Lung (tissue), 12 donors: ENCODE measurements around the gene DENND2A. TPM values are rescaled to one million over a fixed set of nuclear protein-coding genes. Genes with fewer than 3 reads are reported as not detected.

Source experiments
- ATAC-seq: fragments of 200-7000 bp; cut with Tn5 transposase; one replicate; pipeline ENCODE4 v1.9.1; 2020; ENCODE audit warnings: moderate number of reproducible peaks; ENCODE audit not compliant: insufficient read depth, low FRiP score
- DNase-seq, 3 donors: peaks; one replicate each; pipeline ENCODE4 v3.0.0-alpha.2; 2013 to 2017
- H3K27ac ChIP-seq, 2 donors: one replicate each; pipeline ENCODE4 v1.5.1; 2013; ENCODE audit warnings: mild to moderate bottlenecking in 2 of 2, moderate library complexity in 2 of 2, control low read depth in 1 of 2, inconsistent platforms in 1 of 2, low read depth in 1 of 2, low read length in 1 of 2
- H3K27me3 ChIP-seq, 3 donors: one replicate each; pipeline ENCODE4 v1.5.1; 2013; ENCODE audit warnings: low read length in 2 of 3; ENCODE audit not compliant: control insufficient read depth in 3 of 3, insufficient read depth in 3 of 3
- H3K36me3 ChIP-seq, 4 donors: one replicate each; pipeline ENCODE4 v1.5.1; 2013; ENCODE audit warnings: low read length in 4 of 4, mild to moderate bottlenecking in 1 of 4, moderate library complexity in 1 of 4; ENCODE audit not compliant: control insufficient read depth in 4 of 4, insufficient read depth in 4 of 4
- H3K4me1 ChIP-seq, 5 donors: one replicate each; pipeline ENCODE4 v1.5.1; 2013; ENCODE audit warnings: low read length in 5 of 5, mild to moderate bottlenecking in 2 of 5, moderate library complexity in 1 of 5; ENCODE audit not compliant: control insufficient read depth in 5 of 5, insufficient read depth in 5 of 5
- H3K4me3 ChIP-seq: one replicate; pipeline ENCODE4 v1.5.1; 2013; ENCODE audit warnings: mild to moderate bottlenecking, control low read depth, moderate library complexity
- H3K9ac ChIP-seq, 2 donors: one replicate each; pipeline ENCODE4 v1.5.1; 2013; ENCODE audit warnings: low read length in 2 of 2, control low read depth in 1 of 2; ENCODE audit not compliant: insufficient read depth in 1 of 2
- H3K9me3 ChIP-seq, 4 donors: one replicate each; pipeline ENCODE4 v1.5.1; 2013; ENCODE audit warnings: low read length in 3 of 4, mild to moderate bottlenecking in 1 of 4, moderate library complexity in 1 of 4; ENCODE audit not compliant: control insufficient read depth in 4 of 4, insufficient read depth in 3 of 4
- WGBS, 2 donors: extraction: QIAGEN DNeasy Blood & Tissue Kit; methylation state at CpG; one replicate each; pipeline ENCODE4 v1.1.7; 2013; 5-methylcytosine and 5-hydroxymethylcytosine counted together
- polyA plus RNA-seq, 2 donors: library from polyadenylated mRNA; stranded (reverse); fragments of 200-250 nt; gene quantifications; one replicate each; pipeline ENCODE4 v1.2.1, GENCODE V29; 2013
- total RNA-seq, 2 donors: library from RNA; depleted of rRNA in 1 of 2; stranded (reverse); fragments of >200 nt in 1 of 2; gene quantifications; one replicate each; pipeline ENCODE4 v1.2.1, GENCODE V29; 2014 to 2021
- TF ChIP-seq, protein P1 (sequence below): IDR thresholded peaks from 2 replicates; pipeline ENCODE4 v1.5.1; 2012; ENCODE audit warnings: mild to moderate bottlenecking; ENCODE audit errors: control extremely low read depth, extremely low read depth
- donor health status: control.
- donor health status: control.
- donor health status: Bipolar disorder and iron deficiency.
- donor health status: healthy.
- donor health status: DM: yes; HTN: yes; CAD: no.

The DENND2A gene
- total and polyA plus RNA-seq, 4 donors = 4.1 to 32.4 (median 9.7) TPM

DNA sequence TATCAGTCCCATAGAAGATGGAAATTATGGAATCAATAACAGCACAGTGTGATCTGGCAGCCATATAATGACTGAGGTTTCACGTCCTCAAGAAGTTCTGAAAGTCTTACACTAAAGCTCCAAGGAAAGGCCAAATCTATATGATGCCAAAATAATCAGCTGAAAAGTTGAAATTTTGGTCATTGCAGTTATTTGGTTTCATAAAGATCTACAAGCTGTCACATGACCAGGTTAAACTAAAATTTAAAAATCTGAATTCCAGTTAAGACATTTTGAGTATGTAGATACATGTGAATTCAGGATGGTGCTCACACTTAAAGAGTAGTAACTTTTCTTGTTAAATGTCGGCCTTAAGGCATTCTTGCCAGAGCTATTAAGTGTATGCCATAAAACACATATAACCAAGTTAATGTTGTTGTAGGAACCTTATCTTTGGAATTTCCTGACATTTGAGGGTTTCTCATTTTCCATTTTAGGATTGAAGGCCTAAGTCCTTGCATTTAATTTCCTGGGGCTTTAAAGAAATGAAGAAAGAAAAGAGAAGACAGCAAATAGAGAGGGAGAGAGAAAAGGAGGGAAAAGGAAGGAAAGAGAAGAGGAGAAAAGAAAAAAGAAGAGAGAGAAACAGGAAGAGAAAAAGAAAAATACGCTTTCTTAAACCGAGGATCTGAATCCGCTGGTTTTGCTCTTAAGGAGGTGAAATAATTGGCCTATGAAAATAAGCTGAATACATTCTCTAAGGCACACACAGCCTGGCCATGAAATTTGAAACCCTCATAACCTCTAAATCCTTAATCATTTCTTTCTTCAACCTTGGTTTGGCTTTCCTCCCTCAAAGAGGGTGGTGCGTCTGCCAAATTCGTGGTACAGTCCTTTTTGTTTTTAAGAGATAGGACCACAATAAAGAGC, 43.8 kb downstream of the DENND2A start:
- Histone ChIP-seq H3K4me1 (peaks cover 0 to 23% (median 6%) of the 10 kb centered on the region in 5 donors), H3K27ac (peak overlapping the region in 1 of 2 donors; percentile 53), H3K9me3 (no peaks in the 10 kb centered on the region), H3K9ac (peak overlapping the region in 1 of 2 donors; percentile 44), H3K27me3 (no peaks in the 10 kb centered on the region), H3K4me3 (no peak overlapping the region), H3K36me3 (peaks cover 0 to 19% (median 4%) of the 10 kb centered on the region in 4 donors)
- ATAC-seq (no peak), DNase-seq (peak in 2 of 3 donors; percentile 56)
- 74 to 82% methylated on average over 7 of the region's 7 CpGs for WGBS, 2 donors
- TF ChIP-seq, protein P1, sequence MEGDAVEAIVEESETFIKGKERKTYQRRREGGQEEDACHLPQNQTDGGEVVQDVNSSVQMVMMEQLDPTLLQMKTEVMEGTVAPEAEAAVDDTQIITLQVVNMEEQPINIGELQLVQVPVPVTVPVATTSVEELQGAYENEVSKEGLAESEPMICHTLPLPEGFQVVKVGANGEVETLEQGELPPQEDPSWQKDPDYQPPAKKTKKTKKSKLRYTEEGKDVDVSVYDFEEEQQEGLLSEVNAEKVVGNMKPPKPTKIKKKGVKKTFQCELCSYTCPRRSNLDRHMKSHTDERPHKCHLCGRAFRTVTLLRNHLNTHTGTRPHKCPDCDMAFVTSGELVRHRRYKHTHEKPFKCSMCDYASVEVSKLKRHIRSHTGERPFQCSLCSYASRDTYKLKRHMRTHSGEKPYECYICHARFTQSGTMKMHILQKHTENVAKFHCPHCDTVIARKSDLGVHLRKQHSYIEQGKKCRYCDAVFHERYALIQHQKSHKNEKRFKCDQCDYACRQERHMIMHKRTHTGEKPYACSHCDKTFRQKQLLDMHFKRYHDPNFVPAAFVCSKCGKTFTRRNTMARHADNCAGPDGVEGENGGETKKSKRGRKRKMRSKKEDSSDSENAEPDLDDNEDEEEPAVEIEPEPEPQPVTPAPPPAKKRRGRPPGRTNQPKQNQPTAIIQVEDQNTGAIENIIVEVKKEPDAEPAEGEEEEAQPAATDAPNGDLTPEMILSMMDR = no peak

GRCh38 chr7:140595468-140596092, 45.0 kb downstream of the DENND2A start:
- Histone ChIP-seq H3K27ac (peak overlapping the region in 1 of 2 donors; percentile 0), H3K4me3 (no peak overlapping the region), H3K4me1 (peaks cover 0 to 23% (median 6%) of the 10 kb centered on the region in 5 donors), H3K9ac (no peak overlapping the region), H3K9me3 (peaks cover 0 to 1% (median 0%) of the 10 kb centered on the region in 4 donors), H3K27me3 (no peaks in the 10 kb centered on the region), H3K36me3 (peaks cover 0 to 9% (median 2%) of the 10 kb centered on the region in 4 donors)
- no peak for DNase-seq
- 86 to 92% methylated on average over 15 of the region's 15 CpGs for WGBS, 2 donors
- TF ChIP-seq, protein P1 = no peak
- ATAC-seq = no peak

DNA sequence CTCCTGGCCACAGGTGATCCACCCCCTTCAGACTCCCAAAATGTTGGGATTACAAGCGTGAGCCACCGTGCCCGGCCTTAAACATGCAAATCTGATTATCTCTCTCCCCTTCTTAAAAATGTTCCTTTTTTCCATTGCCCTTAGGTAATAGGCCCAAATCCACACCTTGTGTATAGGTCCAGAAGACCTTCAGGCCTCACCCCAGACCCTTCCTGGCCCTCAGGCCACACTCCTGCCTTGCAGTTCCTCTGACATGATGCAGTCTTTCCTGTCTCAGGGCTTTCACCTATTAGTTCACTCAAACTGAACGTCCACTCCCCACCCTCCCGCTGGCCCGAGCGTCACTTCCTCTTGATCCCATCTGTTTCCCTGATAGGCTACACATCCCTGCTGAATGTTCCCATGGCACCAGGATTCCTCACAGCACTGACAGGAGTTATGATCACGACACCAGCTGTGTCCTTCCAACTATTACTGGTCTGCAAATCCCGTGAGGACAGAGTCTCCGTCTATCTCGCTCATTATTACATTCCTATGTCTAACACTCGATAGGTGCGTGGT, 46.4 kb downstream of the DENND2A start:
- Histone ChIP-seq H3K9me3 (peaks cover 0 to 1% (median 0%) of the 10 kb centered on the region in 4 donors), H3K27ac (no peak overlapping the region), H3K4me3 (no peak overlapping the region), H3K4me1 (peaks cover 0 to 23% (median 6%) of the 10 kb centered on the region in 5 donors), H3K36me3 (peaks cover 0 to 2% (median 0%) of the 10 kb centered on the region in 4 donors), H3K27me3 (no peaks in the 10 kb centered on the region), H3K9ac (no peak overlapping the region)
- TF ChIP-seq, protein P1 = no peak
- no peak for ATAC-seq
- peak in 2 of 3 donors; percentile 25 to 53 for DNase-seq
- 79 to 82% methylated on average over 13 of the region's 13 CpGs for WGBS, 2 donors
